Adrenal gland (tissue), 12 donors: ENCODE data around the gene CD180. TPM values are rescaled to one million over a fixed set of nuclear protein-coding genes. Genes with fewer than 3 reads are reported as not detected.

Source experiments
- DNase-seq, 7 donors: peaks; one replicate each; pipeline ENCODE4 v3.0.0-alpha.2; 2019 to 2020
- H3K27ac ChIP-seq, 5 donors: fragments of 200-600 bp; sonication (generic) in 4 of 5; 1 replicate in 3 of 5; 2 replicates in 2 of 5; pipeline versions ENCODE4 v1.5.1 to v1.8.0; 2016 to 2020; ENCODE audit warnings: mild to moderate bottlenecking in 1 of 5
- H3K27me3 ChIP-seq: fragments of 200-600 bp; 2 replicates; pipeline ENCODE4 v1.8.0; 2021
- H3K36me3 ChIP-seq, 2 donors: fragments of 200-600 bp; replicated peaks in 1 of 2; 1 replicate in 1 of 2; 2 replicates in 1 of 2; pipeline versions ENCODE4 v1.5.1 to v1.8.0; 2018 to 2022
- H3K4me1 ChIP-seq, 2 donors: fragments of 200-600 bp; replicated peaks in 1 of 2; 1 replicate in 1 of 2; 2 replicates in 1 of 2; pipeline versions ENCODE4 v1.5.1 to v1.8.0; 2018 to 2021
- H3K4me3 ChIP-seq, 4 donors: fragments of 200-600 bp; sonication (generic) in 3 of 4; one replicate each; pipeline ENCODE4 v1.5.1; 2016 to 2018
- H3K9me3 ChIP-seq, 3 donors: fragments of 200-600 bp; sonication (generic) in 1 of 3; replicated peaks in 1 of 3; 1 replicate in 2 of 3; 2 replicates in 1 of 3; pipeline versions ENCODE4 v1.5.1 to v1.8.0; 2016 to 2021
- POLR2A ChIP-seq, 2 donors: fragments of 450-650 bp; IDR thresholded peaks; one replicate each; pipeline ENCODE4 v1.6.1; 2017; ENCODE audit warnings: antibody characterized with exemption in 2 of 2, mild to moderate bottlenecking in 2 of 2, moderate library complexity in 1 of 2
- WGBS, 4 donors: extraction: QIAGEN DNeasy Blood & Tissue Kit in 2 of 4; methylation state at CpG; one replicate each; pipeline versions ENCODE4 v1.1.5 to v1.1.7; 2013 to 2017; 5-methylcytosine and 5-hydroxymethylcytosine counted together
- intact Hi-C, 2 donors: fragments of 100-400 bp; cut with DNase I; formaldehyde crosslinking; loops; one replicate each; pipeline versions ENCODE4 v1.14.1 to v1.15.0; 2022 to 2023
- polyA plus RNA-seq, 3 donors: library from polyadenylated mRNA; stranded (reverse); fragments of 200-250 nt in 2 of 3; fragments of 350-450 nt in 1 of 3; fragmentation: Illumina TruSeq in 1 of 3; extraction: RNeasy Lipid Tissue Mini Kit (QIAGEN cat#74804) in 1 of 3; gene quantifications; one replicate each; pipeline ENCODE4 v1.2.3, GENCODE V29; 2013 to 2014
- total RNA-seq, 9 donors: library from RNA; depleted of rRNA in 4 of 9; stranded (reverse); fragments of >200 nt in 4 of 9; fragments of 120-200 nt in 1 of 9; fragmentation: NEBNext Ultra II Directional in 1 of 9; extraction: Animal tissue kit (Norgen Biotek cat#: 25700) in 1 of 9; gene quantifications; one replicate each; pipeline versions ENCODE4 v1.1.0 to v1.2.4, GENCODE V29; 2013 to 2023
- TF ChIP-seq, protein P1 (sequence below), 6 experiments: fragments of 450-650 bp in 4 of 6; fragments of 200-600 bp in 2 of 6; sonication (generic) in 1 of 6; IDR thresholded peaks; 1 replicate in 5 of 6; 2 replicates in 1 of 6; pipeline versions ENCODE4 v1.5.1 to v1.8.0; 2016 to 2021; ENCODE audit warnings: antibody characterized with exemption in 6 of 6, mild to moderate bottlenecking in 2 of 6, moderate library complexity in 1 of 6
- donor health status: healthy with polysubstance abuse.
- donor health status: Bipolar disorder and iron deficiency.
- donor health status: DM: yes; HTN: yes; CAD: no.
- donor health status: DM: no; HTN: no; CAD: no.
- donor health status: DM: no; HTN: no; CAD: no.
- donor health status: DM: yes; HTN: yes; CAD: no.

Gene CD180
- total and polyA plus RNA-seq, 12 donors = 0.37 to 3.6 (median 1.6) TPM

DNA sequence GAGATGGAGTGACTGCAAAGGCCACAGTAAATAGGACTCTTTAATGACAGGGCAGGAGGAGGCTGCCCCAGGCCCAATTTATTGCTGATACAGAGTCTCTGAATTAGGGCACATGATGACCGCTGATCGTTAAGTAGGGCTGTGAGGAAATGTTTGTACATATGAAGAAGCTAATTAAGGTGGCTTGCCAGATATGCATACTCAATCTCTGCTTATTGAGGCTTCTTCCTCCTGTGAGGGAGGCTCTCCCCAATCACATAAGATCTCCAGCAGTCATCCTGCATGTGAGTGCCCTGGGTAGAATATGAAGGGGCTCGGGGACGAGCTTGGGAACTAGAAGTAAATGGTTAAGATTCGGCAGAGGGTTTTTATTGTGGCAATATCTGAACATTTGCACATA lies 8.2 kb upstream of the CD180 start:
- H3K27me3 ChIP-seq = no peaks in the 10 kb centered on the region
- H3K4me3 ChIP-seq = no peak overlapping the region
- WGBS, 4 donors = 78 to 85% (median 79%) methylated on average over 5 of the region's 5 CpGs
- TF ChIP-seq, protein P1, sequence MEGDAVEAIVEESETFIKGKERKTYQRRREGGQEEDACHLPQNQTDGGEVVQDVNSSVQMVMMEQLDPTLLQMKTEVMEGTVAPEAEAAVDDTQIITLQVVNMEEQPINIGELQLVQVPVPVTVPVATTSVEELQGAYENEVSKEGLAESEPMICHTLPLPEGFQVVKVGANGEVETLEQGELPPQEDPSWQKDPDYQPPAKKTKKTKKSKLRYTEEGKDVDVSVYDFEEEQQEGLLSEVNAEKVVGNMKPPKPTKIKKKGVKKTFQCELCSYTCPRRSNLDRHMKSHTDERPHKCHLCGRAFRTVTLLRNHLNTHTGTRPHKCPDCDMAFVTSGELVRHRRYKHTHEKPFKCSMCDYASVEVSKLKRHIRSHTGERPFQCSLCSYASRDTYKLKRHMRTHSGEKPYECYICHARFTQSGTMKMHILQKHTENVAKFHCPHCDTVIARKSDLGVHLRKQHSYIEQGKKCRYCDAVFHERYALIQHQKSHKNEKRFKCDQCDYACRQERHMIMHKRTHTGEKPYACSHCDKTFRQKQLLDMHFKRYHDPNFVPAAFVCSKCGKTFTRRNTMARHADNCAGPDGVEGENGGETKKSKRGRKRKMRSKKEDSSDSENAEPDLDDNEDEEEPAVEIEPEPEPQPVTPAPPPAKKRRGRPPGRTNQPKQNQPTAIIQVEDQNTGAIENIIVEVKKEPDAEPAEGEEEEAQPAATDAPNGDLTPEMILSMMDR (IDR thresholded peaks at IDR 0.05) = no peak
- no peak for TF ChIP-seq POLR2A (IDR thresholded peaks at IDR 0.05)
- no peaks in the 10 kb centered on the region for H3K9me3 ChIP-seq
- H3K4me1 ChIP-seq = no peaks in the 10 kb centered on the region
- H3K36me3 ChIP-seq = no peaks in the 10 kb centered on the region
- intact Hi-C loops = loop anchor here (5.0 to 10.0 kb wide), 2 partner anchors 38 to 390 kb away; no protein-coding TSS in a partner anchor
- DNase-seq = no peak
- H3K27ac ChIP-seq = no peak overlapping the region

DNA sequence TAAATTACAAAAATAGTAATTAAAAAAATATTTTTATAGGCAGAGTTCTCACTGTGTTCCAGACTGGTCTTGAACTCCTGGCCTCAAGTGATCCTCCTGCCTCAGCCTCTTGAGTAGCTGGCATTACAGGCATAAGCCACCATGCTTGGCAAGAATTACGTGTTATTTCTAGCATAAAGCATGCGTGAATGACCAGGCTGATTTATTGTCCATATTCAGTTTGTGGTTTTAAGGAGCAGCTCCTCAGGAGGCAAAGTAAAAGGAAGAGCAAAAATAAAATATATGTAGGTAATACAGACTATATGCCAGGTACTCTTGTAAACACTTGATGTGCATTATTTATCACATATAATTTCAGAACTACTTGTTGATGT lies 7.1 kb upstream of the CD180 start:
- 39 to 42% (median 41%) methylated on average over 2 of the region's 2 CpGs for WGBS, 4 donors
- DNase-seq = no peak
- intact Hi-C loops = loop anchor here in 1 of 2 donors (10.0 kb wide), 1 partner anchor 389 kb away; no protein-coding TSS in a partner anchor
- TF ChIP-seq POLR2A (IDR thresholded peaks at IDR 0.05) = no peak
- TF ChIP-seq, protein P1 (IDR thresholded peaks at IDR 0.05) = no peak
- Histone ChIP-seq H3K4me1 (no peaks in the 10 kb centered on the region), H3K36me3 (no peaks in the 10 kb centered on the region), H3K27me3 (no peaks in the 10 kb centered on the region), H3K9me3 (no peaks in the 10 kb centered on the region), H3K27ac (no peak overlapping the region), H3K4me3 (no peak overlapping the region)

DNA sequence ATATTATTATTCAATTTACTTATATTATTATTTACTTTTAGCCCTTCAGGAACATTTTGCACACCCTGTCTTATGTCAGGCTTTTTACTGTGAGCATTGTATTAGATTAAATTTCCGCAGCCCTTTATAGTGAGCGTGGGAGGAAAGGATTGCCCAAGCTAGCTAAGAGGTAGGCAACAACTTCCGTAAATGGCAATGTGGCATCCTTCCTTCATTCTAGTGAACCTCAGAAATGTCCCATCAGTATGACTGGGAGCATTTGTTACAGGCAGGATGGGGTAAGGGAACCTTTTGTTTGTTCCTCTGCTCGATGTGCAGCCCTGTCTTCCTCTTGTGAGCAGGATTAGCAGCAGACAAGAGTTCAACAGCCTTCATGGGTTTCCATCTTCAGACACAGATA lies 6.2 kb upstream of the CD180 start:
- Histone ChIP-seq H3K27ac (no peak overlapping the region), H3K27me3 (no peaks in the 10 kb centered on the region), H3K4me3 (no peak overlapping the region), H3K4me1 (no peaks in the 10 kb centered on the region), H3K36me3 (no peaks in the 10 kb centered on the region), H3K9me3 (no peaks in the 10 kb centered on the region)
- WGBS, 4 donors = 75 to 80% (median 79%) methylated on average over 4 of the region's 4 CpGs
- DNase-seq = no peak
- no peak for TF ChIP-seq POLR2A (IDR thresholded peaks at IDR 0.05)
- TF ChIP-seq, protein P1 (IDR thresholded peaks at IDR 0.05) = no peak
- intact Hi-C loops = loop anchor here in 1 of 2 donors (10.0 kb wide), 1 partner anchor 388 kb away; no protein-coding TSS in a partner anchor

DNA sequence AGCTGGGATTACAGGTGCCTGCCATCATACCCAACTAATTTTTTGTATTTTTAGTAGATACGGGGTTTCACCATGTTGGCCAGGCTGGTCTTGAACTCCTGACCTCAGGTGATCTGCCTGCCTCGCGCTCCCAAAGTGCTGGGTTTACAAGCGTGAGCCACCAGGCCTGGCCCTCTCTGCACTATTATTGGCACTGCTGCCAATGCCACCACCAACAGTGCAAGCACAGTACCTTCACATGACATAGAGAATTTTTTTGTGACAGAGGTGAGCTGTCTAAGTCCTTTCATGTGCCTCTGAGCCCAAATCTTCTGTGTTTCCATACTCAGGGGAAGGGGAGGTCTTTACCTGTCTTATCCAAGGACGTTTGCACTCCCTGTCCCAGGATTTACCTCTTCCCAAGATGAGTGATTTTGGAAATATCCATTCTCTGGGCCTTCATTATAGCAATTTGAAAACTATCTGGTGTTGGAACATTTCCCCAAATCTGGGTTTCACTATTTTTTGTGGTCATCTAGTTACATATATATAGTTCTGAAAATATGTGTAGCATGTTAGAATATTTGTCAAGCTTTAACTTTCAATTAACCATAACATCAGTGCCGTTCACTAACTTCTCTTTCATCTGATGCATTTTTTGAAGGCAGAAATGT lies 5.4 kb upstream of the CD180 start:
- DNase-seq = no peak
- no peak overlapping the region for H3K4me3 ChIP-seq
- intact Hi-C loops = loop anchor here in 1 of 2 donors (10.0 kb wide), 1 partner anchor 387 kb away; no protein-coding TSS in a partner anchor
- WGBS, 4 donors = 77 to 87% (median 80%) methylated on average over 6 of the region's 6 CpGs
- TF ChIP-seq, protein P1 (IDR thresholded peaks at IDR 0.05) = no peak
- TF ChIP-seq POLR2A (IDR thresholded peaks at IDR 0.05) = no peak
- no peaks in the 10 kb centered on the region for H3K27me3 ChIP-seq
- H3K9me3 ChIP-seq = no peaks in the 10 kb centered on the region
- H3K27ac ChIP-seq = no peak overlapping the region
- H3K4me1 ChIP-seq = peaks cover 0 to 1% of the 10 kb centered on the region in 2 donors
- no peaks in the 10 kb centered on the region for H3K36me3 ChIP-seq
